ENCODE measurements around the gene CCNL2. TPM values are rescaled to one million over a fixed set of nuclear protein-coding genes. Genes with fewer than 3 reads are reported as not detected.
"Not testable (repeated sequence)": the region's sequence is repeated elsewhere in the genome, so short reads cannot be mapped to it uniquely, and the experiment has no call there.

The CCNL2 gene
- total RNA-seq, 2 donors from 2014 or later, result 92.3 to 104 TPM

DNA sequence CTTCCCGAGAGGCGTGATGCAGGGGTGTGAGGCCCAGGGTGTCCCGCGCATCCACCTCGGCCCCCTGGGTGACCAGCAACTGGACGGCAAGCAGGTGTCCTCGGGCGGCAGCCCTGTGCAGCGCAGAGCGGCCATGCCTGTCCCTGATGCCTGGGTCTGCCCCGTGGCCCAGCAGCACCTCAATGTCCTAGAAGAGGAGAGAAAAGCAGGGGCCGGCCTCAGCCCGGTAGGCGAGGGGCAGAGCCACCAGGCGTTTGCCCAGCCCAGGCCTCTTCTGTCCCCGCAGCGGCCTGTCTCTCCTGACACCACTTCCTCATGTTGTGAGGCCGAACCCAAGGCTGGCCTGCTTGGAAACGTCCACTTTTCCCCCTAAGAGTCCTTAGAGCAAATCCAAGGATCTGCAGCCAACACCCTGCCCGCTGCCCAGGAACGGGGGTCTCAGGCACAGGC is 20.3 kb upstream of the CCNL2 start:
- H3K4me3 ChIP-seq, result peak overlapping the region; percentile 22
- H3K27ac ChIP-seq, result peak overlapping the region; percentile 40
- DNase-seq, result no peak
- H3K36me3 ChIP-seq, result no peaks in the 10 kb centered on the region
- intact Hi-C loops (cut with DNase I), result no loop called here
- no peaks in the 10 kb centered on the region for H3K27me3 ChIP-seq
- H3K9ac ChIP-seq (ENCODE audit: low read depth in 2 of 2, low read length in 2 of 2), result peak overlapping the region in 1 of 2 donors; percentile 66
- H3K4me1 ChIP-seq, result no peaks in the 10 kb centered on the region
- TF ChIP-seq, protein P1, sequence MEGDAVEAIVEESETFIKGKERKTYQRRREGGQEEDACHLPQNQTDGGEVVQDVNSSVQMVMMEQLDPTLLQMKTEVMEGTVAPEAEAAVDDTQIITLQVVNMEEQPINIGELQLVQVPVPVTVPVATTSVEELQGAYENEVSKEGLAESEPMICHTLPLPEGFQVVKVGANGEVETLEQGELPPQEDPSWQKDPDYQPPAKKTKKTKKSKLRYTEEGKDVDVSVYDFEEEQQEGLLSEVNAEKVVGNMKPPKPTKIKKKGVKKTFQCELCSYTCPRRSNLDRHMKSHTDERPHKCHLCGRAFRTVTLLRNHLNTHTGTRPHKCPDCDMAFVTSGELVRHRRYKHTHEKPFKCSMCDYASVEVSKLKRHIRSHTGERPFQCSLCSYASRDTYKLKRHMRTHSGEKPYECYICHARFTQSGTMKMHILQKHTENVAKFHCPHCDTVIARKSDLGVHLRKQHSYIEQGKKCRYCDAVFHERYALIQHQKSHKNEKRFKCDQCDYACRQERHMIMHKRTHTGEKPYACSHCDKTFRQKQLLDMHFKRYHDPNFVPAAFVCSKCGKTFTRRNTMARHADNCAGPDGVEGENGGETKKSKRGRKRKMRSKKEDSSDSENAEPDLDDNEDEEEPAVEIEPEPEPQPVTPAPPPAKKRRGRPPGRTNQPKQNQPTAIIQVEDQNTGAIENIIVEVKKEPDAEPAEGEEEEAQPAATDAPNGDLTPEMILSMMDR (IDR thresholded peaks at IDR 0.05), result no peak
- no peaks in the 10 kb centered on the region for H3K9me3 ChIP-seq

GRCh38 chr1:1418464-1419362 is 19.6 kb upstream of the CCNL2 start:
- intact Hi-C loops (cut with DNase I), result no loop called here
- Histone ChIP-seq H3K9me3 (no peaks in the 10 kb centered on the region), H3K36me3 (no peaks in the 10 kb centered on the region), H3K27me3 (no peaks in the 10 kb centered on the region), H3K4me3 (no peak overlapping the region), H3K9ac (ENCODE audit: low read depth in 2 of 2, low read length in 2 of 2) (no peak overlapping the region), H3K4me1 (no peaks in the 10 kb centered on the region), H3K27ac (peak overlapping the region; percentile 40)
- TF ChIP-seq, protein P1 (IDR thresholded peaks at IDR 0.05), result no peak
- DNase-seq, result no peak

DNA sequence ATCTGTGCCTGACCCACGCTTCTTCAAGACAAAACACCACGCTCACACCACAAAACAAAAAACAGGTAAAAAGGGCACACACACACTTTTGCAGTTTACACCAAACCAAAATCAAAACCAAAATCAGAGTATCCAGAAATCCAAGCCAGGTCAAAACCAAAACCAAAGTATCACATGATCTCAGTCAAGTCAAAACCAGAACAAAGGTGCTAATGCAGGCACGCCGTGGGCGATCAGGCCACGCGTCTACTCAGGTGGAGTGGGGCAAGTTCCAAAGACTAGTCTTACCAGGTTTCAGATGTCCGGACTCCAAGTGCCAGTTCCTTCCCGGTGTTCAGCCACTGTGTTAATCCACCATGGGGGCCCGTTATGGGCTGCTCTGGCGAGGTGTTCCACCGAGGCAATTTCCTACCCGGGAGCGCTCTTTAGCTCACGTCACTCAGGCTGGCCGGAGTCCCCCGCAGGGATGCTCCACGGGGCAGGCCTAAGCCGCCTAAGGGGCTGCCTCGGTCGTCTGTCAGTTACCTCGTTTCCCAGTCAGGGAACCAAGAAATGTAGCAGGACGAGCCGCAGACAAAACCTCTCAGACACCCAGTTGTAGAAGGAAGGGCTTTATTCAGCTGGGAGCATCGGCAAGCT is 18.8 kb upstream of the CCNL2 start:
- H3K27me3 ChIP-seq; H3K9me3 ChIP-seq; DNase-seq; H3K27ac ChIP-seq; H3K4me3 ChIP-seq; H3K9ac ChIP-seq (ENCODE audit: low read depth in 2 of 2, low read length in 2 of 2); intact Hi-C loops (cut with DNase I); H3K4me1 ChIP-seq; H3K36me3 ChIP-seq: not testable (repeated sequence)

DNA sequence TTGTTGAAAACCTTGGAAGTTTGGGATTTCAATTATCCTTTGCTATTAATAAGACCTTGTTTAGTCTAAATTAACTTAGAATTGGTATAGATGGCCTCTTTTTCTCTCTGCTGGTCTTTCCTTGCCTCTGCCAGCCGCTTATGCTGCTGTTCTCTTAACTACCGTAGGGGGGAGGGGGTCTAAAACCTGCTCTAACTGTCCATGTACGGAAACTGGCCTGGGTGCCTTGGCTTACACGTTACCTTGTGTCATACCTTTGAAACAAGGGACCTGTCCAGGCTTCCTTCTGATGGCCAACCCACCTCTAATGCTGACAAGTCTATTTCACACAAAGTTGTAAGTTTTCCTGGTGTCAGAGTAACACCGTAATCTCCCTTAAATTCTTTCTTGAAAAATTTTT is 18.3 kb upstream of the CCNL2 start:
- H3K4me3 ChIP-seq; H3K36me3 ChIP-seq; DNase-seq; H3K4me1 ChIP-seq; intact Hi-C loops (cut with DNase I); H3K27ac ChIP-seq; H3K27me3 ChIP-seq; H3K9ac ChIP-seq (ENCODE audit: low read depth in 2 of 2, low read length in 2 of 2); H3K9me3 ChIP-seq: not testable (repeated sequence)

GRCh38 chr1:1415751-1416150 is 16.6 kb upstream of the CCNL2 start:
- no peak for DNase-seq
- H3K9me3 ChIP-seq, result no peaks in the 10 kb centered on the region
- H3K36me3 ChIP-seq, result no peaks in the 10 kb centered on the region
- intact Hi-C loops (cut with DNase I), result no loop called here
- H3K27me3 ChIP-seq, result no peaks in the 10 kb centered on the region
- H3K27ac ChIP-seq, result no peak overlapping the region
- no peak overlapping the region for H3K9ac ChIP-seq (ENCODE audit: low read depth in 2 of 2, low read length in 2 of 2)
- H3K4me3 ChIP-seq, result no peak overlapping the region
- H3K4me1 ChIP-seq, result no peaks in the 10 kb centered on the region
- TF ChIP-seq, protein P1 (IDR thresholded peaks at IDR 0.05), result no peak

- intact Hi-C loops (cut with DNase I); H3K27me3 ChIP-seq; DNase-seq; H3K9ac ChIP-seq (ENCODE audit: low read depth in 2 of 2, low read length in 2 of 2); H3K36me3 ChIP-seq; H3K9me3 ChIP-seq; H3K4me1 ChIP-seq; H3K4me3 ChIP-seq; H3K27ac ChIP-seq: not testable (repeated sequence)
Observed at GRCh38 chr1:1412311-1412902, 13.3 kb upstream of the CCNL2 start.
